ENCODE measurements around the gene FBN3. TPM values are rescaled to one million over a fixed set of nuclear protein-coding genes. Genes with fewer than 3 reads are reported as not detected.

The FBN3 gene
- total RNA-seq (2022; extraction: Qiagen RNA extraction), result not detected in 5 replicates

DNA sequence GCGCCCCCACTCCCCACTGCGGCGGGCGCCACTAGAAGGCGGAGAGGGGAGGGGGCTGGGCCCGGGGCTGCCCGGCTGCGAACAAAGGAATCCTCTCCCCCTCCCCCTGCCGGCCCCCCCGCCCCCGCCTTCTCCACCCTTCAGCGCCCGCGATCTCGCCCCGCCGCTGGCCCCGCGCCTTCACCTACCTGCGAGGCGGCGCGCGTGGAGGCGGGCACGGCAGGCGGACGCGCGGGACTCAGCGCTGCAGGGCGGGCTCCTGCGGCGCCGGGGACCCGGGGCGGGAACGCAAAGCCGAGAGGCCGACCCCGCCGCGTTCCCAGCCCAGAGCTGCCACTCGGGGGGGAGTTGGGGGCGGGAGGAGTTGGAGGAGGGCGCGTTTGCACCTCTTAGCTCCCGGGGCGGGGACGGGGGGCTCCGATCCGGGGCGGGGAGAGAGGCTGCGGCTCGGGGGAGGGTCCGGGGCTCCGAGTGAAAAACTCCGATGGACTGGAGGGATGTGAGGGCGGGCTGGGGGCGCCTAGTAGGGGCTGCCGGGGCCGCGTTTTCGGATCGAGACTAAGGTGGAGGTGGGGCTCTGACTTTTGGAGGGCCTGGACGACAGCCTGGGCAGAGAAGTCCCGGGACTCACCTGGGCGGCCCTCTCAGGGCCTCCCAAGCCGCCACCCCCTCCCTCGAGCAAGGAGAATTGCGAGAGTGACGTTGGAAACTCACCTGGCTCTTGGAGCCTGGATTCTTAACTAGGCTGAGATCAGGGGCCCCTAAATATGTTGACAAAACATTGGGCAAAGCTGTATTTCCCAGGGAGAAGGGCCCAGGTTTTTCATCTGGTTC is at the start of gene FBN3:
Gene FBN3, minus strand, starts transcription at position 332 of the 834 bp plus-strand sequence. CDS start 2,112 bp downstream, outside the sequence.

DNA sequence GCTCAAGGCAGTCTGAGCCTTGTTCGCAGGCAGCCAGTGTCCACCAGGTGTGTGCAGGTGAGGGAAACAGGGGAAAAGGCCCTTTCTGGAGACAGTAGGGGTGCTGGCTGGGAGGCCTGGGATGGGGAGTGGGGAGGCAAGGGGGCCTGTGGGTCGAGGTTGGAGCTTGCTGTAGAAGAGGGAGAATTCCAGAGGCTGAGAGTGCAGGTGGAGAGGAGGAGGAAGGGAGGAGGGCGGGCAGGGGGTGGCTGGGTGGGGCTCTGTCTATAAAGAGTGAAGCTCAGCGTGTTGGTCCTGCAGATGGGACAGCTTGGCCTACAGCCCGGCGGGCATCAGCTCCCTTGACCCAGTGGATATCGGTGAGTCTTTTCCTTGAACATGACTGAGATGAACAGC is 96.9 kb downstream of the FBN3 start, which contains the start of gene CCL25:
Gene CCL25, plus strand, starts transcription at position 297 of the 396 bp plus-strand sequence. CDS start 290 bp downstream, outside the sequence.

Other genes starting within 250 kb of the FBN3 start
- gene MAP2K7, start 245.7 kb downstream of the FBN3 start, total RNA-seq (2022; extraction: Qiagen RNA extraction), result 10.6 to 15.8 TPM (median 15.4 TPM) in 5 replicates
- 0.42 to 2.8 TPM (median 1.8 TPM) in 5 replicates for gene TGFBR3L, start 234.8 kb downstream of the FBN3 start, total RNA-seq (2022; extraction: Qiagen RNA extraction)
- gene SNAPC2, start 229.3 kb downstream of the FBN3 start, total RNA-seq (2022; extraction: Qiagen RNA extraction), result 19.2 to 30.9 TPM (median 28.9 TPM) in 5 replicates
- 8.9 to 22.8 TPM (median 20.7 TPM) in 5 replicates for gene CTXN1, start 223.5 kb downstream of the FBN3 start, total RNA-seq (2022; extraction: Qiagen RNA extraction)
- gene TIMM44, start 205.9 kb downstream of the FBN3 start, total RNA-seq (2022; extraction: Qiagen RNA extraction), result 24.8 to 32.6 TPM (median 26.7 TPM) in 5 replicates
- 60.5 to 67.8 TPM (median 65.2 TPM) in 5 replicates for gene ELAVL1, start 144.0 kb downstream of the FBN3 start, total RNA-seq (2022; extraction: Qiagen RNA extraction)
- gene CCL25, start 96.8 kb downstream of the FBN3 start, total RNA-seq (2022; extraction: Qiagen RNA extraction), result not detected in 5 replicates
- 2.7 to 4.2 TPM (median 3.8 TPM) in 5 replicates for gene CERS4, start 59.8 kb upstream of the FBN3 start, total RNA-seq (2022; extraction: Qiagen RNA extraction)
- gene CD320, start 158.8 kb upstream of the FBN3 start, total RNA-seq (2022; extraction: Qiagen RNA extraction), result 61.6 to 97.9 TPM (median 94.6 TPM) in 5 replicates
- gene NDUFA7, start 171.8 kb upstream of the FBN3 start, total RNA-seq (2022; extraction: Qiagen RNA extraction), result 69.6 to 92.7 TPM (median 86.1 TPM) in 5 replicates
- gene RPS28, start 171.9 kb upstream of the FBN3 start, total RNA-seq (2022; extraction: Qiagen RNA extraction), result 517 to 1,007 TPM (median 905 TPM) in 5 replicates
- gene KANK3, start 193.7 kb upstream of the FBN3 start, total RNA-seq (2022; extraction: Qiagen RNA extraction), result 4.8 to 7.9 TPM (median 6.1 TPM) in 5 replicates
- gene ANGPTL4, start 214.6 kb upstream of the FBN3 start, total RNA-seq (2022; extraction: Qiagen RNA extraction), result 508 to 697 TPM (median 629 TPM) in 5 replicates
- gene RAB11B, start 240.8 kb upstream of the FBN3 start, total RNA-seq (2022; extraction: Qiagen RNA extraction), result 91.6 to 101 TPM (median 94.7 TPM) in 5 replicates

Data from A549 treated with Mapracorat at 1 μM for 4 hours (cell line).